Caco-2 (cell line): Measurements from ENCODE around the gene CEP112. TPM values are rescaled to one million over a fixed set of nuclear protein-coding genes. Genes with fewer than 3 reads are reported as not detected.

Experiments used
- BruUV-seq: library from RNA; stranded (reverse); fragments of 400-500 nt; replicated peaks from 2 replicates; lab custom pipeline; 2021; lab: Mats Ljungman, UMichigan
- CTCF ChIA-PET: fragments of 300-600 bp; sonication (Branson Sonifier 250); formaldehyde crosslinking; loops from one replicate; lab custom pipeline; 2022; ENCODE audit warnings: antibody characterized with exemption; lab: Charles Lee
- POLR2A ChIA-PET: fragments of 300-600 bp; sonication (Branson Sonifier 250); formaldehyde crosslinking; loops from one replicate; lab custom pipeline; 2022; ENCODE audit warnings: antibody characterized with exemption; lab: Charles Lee
- DNase-seq, 2 experiments: peaks; one replicate each; pipeline versions ENCODE4 v3.0.0 to v3.0.0-alpha.2; 2020 to 2022
- H3K27me3 ChIP-seq: replicated peaks from 2 replicates; pipeline ENCODE4 v1.6.0; 2011; ENCODE audit warnings: low read length; ENCODE audit not compliant: control insufficient read depth, insufficient read depth
- H3K36me3 ChIP-seq: 2 replicates; pipeline ENCODE4 v1.5.1; 2011; ENCODE audit warnings: low read length; ENCODE audit not compliant: control insufficient read depth, insufficient read depth
- H3K4me1 ChIP-seq: fragments of 250-450 bp; sonication (Bioruptor Pico); 2 replicates; pipeline ENCODE4 v1.5.1; 2020; ENCODE audit warnings: mild to moderate bottlenecking
- H3K4me3 ChIP-seq: 2 replicates; pipeline ENCODE4 v1.5.1; 2011; ENCODE audit warnings: low read depth, mild to moderate bottlenecking, control low read depth, low read length
- H3K9me3 ChIP-seq: fragments of 250-450 bp; sonication (Bioruptor Pico); 2 replicates; pipeline ENCODE4 v1.5.1; 2020; ENCODE audit warnings: mild to moderate bottlenecking, moderate library complexity
- H3K27ac Mint-ChIP-seq: one replicate; pipeline ENCODE4 v1.8.0; 2022; ENCODE audit warnings: mixed read lengths; ENCODE audit not compliant: unreplicated experiment
- H3K27me3 Mint-ChIP-seq: one replicate; pipeline ENCODE4 v1.8.0; 2022; ENCODE audit warnings: mixed read lengths; ENCODE audit not compliant: insufficient read depth, unreplicated experiment
- H3K36me3 Mint-ChIP-seq: one replicate; pipeline ENCODE4 v1.8.0; 2022; ENCODE audit warnings: mild to moderate bottlenecking, mixed read lengths; ENCODE audit not compliant: insufficient read depth, unreplicated experiment
- H3K4me1 Mint-ChIP-seq: one replicate; pipeline ENCODE4 v1.8.0; 2022; ENCODE audit warnings: low read depth, mixed read lengths; ENCODE audit not compliant: unreplicated experiment
- H3K4me3 Mint-ChIP-seq: one replicate; pipeline ENCODE4 v1.8.0; 2022; ENCODE audit warnings: mild to moderate bottlenecking, moderate library complexity, mixed read lengths; ENCODE audit not compliant: unreplicated experiment
- H3K9me3 Mint-ChIP-seq: one replicate; pipeline ENCODE4 v1.8.0; 2022; ENCODE audit warnings: mixed read lengths; ENCODE audit not compliant: unreplicated experiment
- CTCF ChIP-seq, 2 experiments: fragments of 200-600 bp in 1 of 2; IDR thresholded peaks; 1 replicate in 1 of 2; 2 replicates in 1 of 2; pipeline versions ENCODE4 v1.5.1 to v1.8.0; 2011 to 2022; ENCODE audit warnings: antibody characterized with exemption in 1 of 2, control low read depth in 1 of 2, inconsistent platforms in 1 of 2, low read depth in 1 of 2, low read length in 1 of 2, mild to moderate bottlenecking in 1 of 2, moderate library complexity in 1 of 2; ENCODE audit not compliant: insufficient read depth in 1 of 2, severe bottlenecking in 1 of 2, unreplicated experiment in 1 of 2
- intact Hi-C: fragments of 100-400 bp; cut with micrococcal nuclease; formaldehyde crosslinking; loops from one replicate; pipeline ENCODE4 v1.10.0; 2022; ENCODE audit not compliant: unreplicated experiment
- total RNA-seq: library from RNA; stranded (reverse); gene quantifications from 2 replicates; pipeline ENCODE4 v1.2.3, GENCODE V29; 2022

The CEP112 gene
- total RNA-seq, 1 experiment from 2014 or later, result 4.7 TPM

DNA sequence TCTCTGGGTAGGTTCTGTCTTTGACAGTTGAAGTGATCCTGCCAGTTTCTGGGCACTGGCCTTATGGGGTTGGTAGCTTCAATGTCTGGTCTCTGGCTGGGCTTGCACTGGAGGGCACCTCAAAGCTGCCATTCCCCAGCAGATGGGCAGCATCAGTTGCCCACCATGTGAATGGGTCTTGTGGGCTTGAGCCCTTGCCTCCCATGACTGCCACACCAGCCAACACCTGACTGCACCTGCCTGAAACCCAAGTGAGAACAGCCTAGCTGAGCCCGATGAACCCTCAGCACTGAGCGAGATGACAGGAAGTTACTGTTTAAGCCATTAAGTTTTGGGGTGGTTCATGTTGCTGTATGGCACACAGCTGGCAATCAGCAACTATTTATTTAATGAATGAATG lies 561.4 kb downstream of the CEP112 start:
- BruUV-seq, result no TSS peak
- ChIA-PET POLR2A (no interaction called here), CTCF (no interaction called here)
- Mint-ChIP-seq H3K4me3 (no peak overlapping the region), H3K4me1 (peaks cover 48% of the 10 kb centered on the region), H3K9me3 (no peaks in the 10 kb centered on the region), H3K27ac (no peak overlapping the region), H3K36me3 (no peaks in the 10 kb centered on the region), H3K27me3 (no peaks in the 10 kb centered on the region)
- no peak for DNase-seq
- intact Hi-C loops, result no loop called here
- no peak for TF ChIP-seq CTCF (IDR thresholded peaks at IDR 0.05; ENCODE audit: insufficient read depth in 1 of 2, low read depth in 1 of 2, low read length in 1 of 2, severe bottlenecking in 1 of 2, unreplicated experiment in 1 of 2)
- H3K36me3 ChIP-seq, result no peaks in the 10 kb centered on the region
- H3K27me3 ChIP-seq, result no peaks in the 10 kb centered on the region
- H3K9me3 ChIP-seq, result no peaks in the 10 kb centered on the region
- H3K4me3 ChIP-seq, result no peak overlapping the region
- peaks cover 51% of the 10 kb centered on the region for H3K4me1 ChIP-seq

DNA sequence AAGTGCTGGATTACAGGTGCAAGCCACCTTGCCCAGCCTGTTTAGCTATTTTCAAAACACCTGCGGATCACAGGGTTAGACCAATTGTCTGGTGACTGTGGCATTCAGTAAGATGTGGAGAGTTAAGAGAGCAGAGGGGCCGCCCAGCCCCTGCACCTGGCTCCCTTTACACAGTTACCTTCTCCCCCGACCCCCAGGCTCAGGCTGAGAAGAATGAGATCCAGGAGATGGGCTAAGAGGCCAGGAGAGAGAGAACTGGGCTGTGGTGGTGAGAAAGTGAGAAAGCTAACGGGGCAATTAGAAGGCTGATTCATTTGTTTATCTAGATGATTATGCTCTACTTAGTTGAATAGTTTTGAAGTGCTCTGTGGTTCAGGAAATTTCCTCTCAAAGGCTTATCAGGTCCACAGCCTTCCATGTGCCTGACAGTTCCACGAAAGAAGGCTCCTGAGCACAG lies 562.7 kb downstream of the CEP112 start:
- Mint-ChIP-seq H3K27me3 (no peaks in the 10 kb centered on the region), H3K27ac (peak overlapping the region; percentile 39), H3K4me1 (peaks cover 45% of the 10 kb centered on the region), H3K36me3 (no peaks in the 10 kb centered on the region), H3K9me3 (no peaks in the 10 kb centered on the region), H3K4me3 (peak overlapping the region; percentile 62)
- intact Hi-C loops, result loop anchor here (2.0 kb wide), 1 partner anchor 40 kb away; no protein-coding TSS in a partner anchor
- Histone ChIP-seq H3K4me3 (no peak overlapping the region), H3K27me3 (no peaks in the 10 kb centered on the region), H3K36me3 (no peaks in the 10 kb centered on the region), H3K9me3 (no peaks in the 10 kb centered on the region), H3K4me1 (peaks cover 45% of the 10 kb centered on the region)
- DNase-seq, result peak in 1 of 2 experiments; percentile 24
- CTCF ChIA-PET, result no interaction called here
- no peak for TF ChIP-seq CTCF (IDR thresholded peaks at IDR 0.05; ENCODE audit: insufficient read depth in 1 of 2, low read depth in 1 of 2, low read length in 1 of 2, severe bottlenecking in 1 of 2, unreplicated experiment in 1 of 2)
- BruUV-seq, result no TSS peak
- POLR2A ChIA-PET, result no interaction called here

DNA sequence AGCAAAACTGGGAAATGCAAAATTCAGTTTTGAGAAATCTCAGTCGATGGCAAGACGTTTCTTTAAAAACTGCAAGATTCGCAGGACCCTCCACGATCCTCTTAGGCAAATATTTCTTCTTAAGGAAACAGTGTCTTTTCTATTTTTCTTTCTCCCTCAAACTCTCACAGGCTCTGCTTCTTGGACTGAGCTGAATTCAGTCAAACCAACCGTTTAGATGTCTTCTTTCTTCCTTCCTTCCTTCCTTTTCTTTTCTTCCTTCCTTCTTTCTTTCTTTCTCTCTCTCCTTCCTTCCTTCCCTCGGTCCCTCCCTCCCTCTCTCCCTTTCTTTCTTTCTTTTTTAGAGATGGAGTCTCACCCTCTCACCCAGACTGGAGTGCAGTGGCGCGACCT lies 563.3 kb downstream of the CEP112 start:
- H3K4me3 Mint-ChIP-seq, result peak overlapping the region; percentile 62
- H3K36me3 ChIP-seq, result no peaks in the 10 kb centered on the region
- DNase-seq, result no peak
- no TSS peak for BruUV-seq
- no peaks in the 10 kb centered on the region for H3K9me3 ChIP-seq
- no peak overlapping the region for H3K4me3 ChIP-seq
- no peaks in the 10 kb centered on the region for H3K36me3 Mint-ChIP-seq
- POLR2A ChIA-PET, result no interaction called here
- intact Hi-C loops, result loop anchor here (1.0 to 2.0 kb wide), 2 partner anchors 40 kb away; no protein-coding TSS in a partner anchor
- no peaks in the 10 kb centered on the region for H3K27me3 ChIP-seq
- no peaks in the 10 kb centered on the region for H3K27me3 Mint-ChIP-seq
- peaks cover 40% of the 10 kb centered on the region for H3K4me1 Mint-ChIP-seq
- TF ChIP-seq CTCF (IDR thresholded peaks at IDR 0.05; ENCODE audit: insufficient read depth in 1 of 2, low read depth in 1 of 2, low read length in 1 of 2, severe bottlenecking in 1 of 2, unreplicated experiment in 1 of 2), result no peak
- H3K27ac Mint-ChIP-seq, result peak overlapping the region; percentile 39
- peaks cover 39% of the 10 kb centered on the region for H3K4me1 ChIP-seq
- no peaks in the 10 kb centered on the region for H3K9me3 Mint-ChIP-seq
- CTCF ChIA-PET, result no interaction called here
